IMR-90 (cell line): ENCODE results near the gene CNOT2. TPM values are rescaled to one million over a fixed set of nuclear protein-coding genes. Genes with fewer than 3 reads are reported as not detected.

Source experiments
- ATAC-seq: fragments of 200-7000 bp; cut with Tn5 transposase; 2 replicates; pipeline ENCODE4 v1.9.1; 2020; ENCODE audit warnings: low read depth, mild to moderate bottlenecking, moderate library complexity
- BruUV-seq: library from RNA; stranded (reverse); fragments of 400-500 nt; replicated peaks from 2 replicates; lab custom pipeline; 2021; lab: Mats Ljungman, UMichigan
- CTCF ChIA-PET: fragments of 300-600 bp; formaldehyde crosslinking; extraction: SDS; loops from one replicate; lab custom pipeline; 2021; ENCODE audit warnings: antibody characterized with exemption; lab: Yijun Ruan, JAX
- POLR2A ChIA-PET: fragments of 300-600 bp; sonication (Branson Sonifier 250); formaldehyde crosslinking; loops from one replicate; lab custom pipeline; 2022; ENCODE audit warnings: antibody characterized with exemption; ENCODE audit not compliant: unreplicated experiment; lab: Charles Lee
- DNase-seq: peaks from one replicate; pipeline ENCODE4 v3.0.0; 2013
- H2AFZ ChIP-seq: replicated peaks from 2 replicates; pipeline ENCODE3; 2013; ENCODE audit warnings: low read length, mild to moderate bottlenecking; ENCODE audit not compliant: poor library complexity
- H2AK5ac ChIP-seq: 2 replicates; pipeline ENCODE4 v1.6.1; 2013; ENCODE audit warnings: low read depth, low read length, inconsistent platforms
- H2AK9ac ChIP-seq: replicated peaks from 2 replicates; pipeline ENCODE3; 2013; ENCODE audit warnings: mild to moderate bottlenecking, low read depth, low read length, moderate library complexity; ENCODE audit not compliant: poor library complexity
- H2BK120ac ChIP-seq: 2 replicates; pipeline ENCODE4 v1.6.1; 2013; ENCODE audit warnings: low read depth, low read length, inconsistent platforms
- H2BK15ac ChIP-seq: 3 replicates; pipeline ENCODE4 v1.6.1; 2013; ENCODE audit warnings: low read depth, low read length, inconsistent platforms
- H2BK20ac ChIP-seq: 2 replicates; pipeline ENCODE4 v1.6.1; 2013; ENCODE audit warnings: low read depth, mild to moderate bottlenecking, inconsistent platforms, low read length, moderate library complexity
- H2BK5ac ChIP-seq: 2 replicates; pipeline ENCODE4 v1.6.1; 2013; ENCODE audit warnings: mild to moderate bottlenecking, low read depth, low read length, inconsistent platforms; ENCODE audit not compliant: poor library complexity, severe bottlenecking
- H3K14ac ChIP-seq: replicated peaks from 2 replicates; pipeline ENCODE4 v1.6.1; 2013; ENCODE audit warnings: low read depth, low read length, inconsistent platforms
- H3K18ac ChIP-seq: 2 replicates; pipeline ENCODE4 v1.6.1; 2013; ENCODE audit warnings: low read depth, low read length, control low read depth
- H3K23ac ChIP-seq: 2 replicates; pipeline ENCODE4 v1.6.1; 2013; ENCODE audit warnings: low read depth, low read length, inconsistent platforms
- H3K27ac ChIP-seq: 2 replicates; pipeline ENCODE4 v1.5.1; 2013; ENCODE audit warnings: mild to moderate bottlenecking, control low read depth, low read length; ENCODE audit not compliant: insufficient read depth
- H3K27me3 ChIP-seq: 2 replicates; pipeline ENCODE4 v1.6.1; 2013; ENCODE audit warnings: low read length; ENCODE audit not compliant: control insufficient read depth, insufficient read depth
- H3K36me3 ChIP-seq: 2 replicates; pipeline ENCODE4 v1.6.1; 2013; ENCODE audit warnings: low read length, mixed read lengths; ENCODE audit not compliant: control insufficient read depth, insufficient read depth
- H3K4ac ChIP-seq: 2 replicates; pipeline ENCODE4 v1.6.1; 2013; ENCODE audit warnings: low read depth, low read length, inconsistent platforms
- H3K4me1 ChIP-seq: 2 replicates; pipeline ENCODE4 v1.6.1; 2013; ENCODE audit warnings: low read length, mixed read lengths; ENCODE audit not compliant: control insufficient read depth, insufficient read depth
- H3K4me2 ChIP-seq: 2 replicates; pipeline ENCODE4 v1.6.1; 2013; ENCODE audit warnings: low read depth, mild to moderate bottlenecking, control low read depth, low read length, moderate library complexity
- H3K4me3 ChIP-seq: 2 replicates; pipeline ENCODE4 v1.5.1; 2013; ENCODE audit warnings: low read depth, mild to moderate bottlenecking, control low read depth, low read length, moderate library complexity; ENCODE audit not compliant: insufficient read depth
- H3K56ac ChIP-seq: 2 replicates; pipeline ENCODE4 v1.6.1; 2013; ENCODE audit warnings: low read length, inconsistent platforms; ENCODE audit not compliant: insufficient read depth; ENCODE audit errors: extremely low read depth
- H3K79me1 ChIP-seq, 2 experiments: 2 replicates each; pipeline ENCODE4 v1.6.1; 2013; ENCODE audit warnings: low read length in 2 of 2, inconsistent platforms in 1 of 2, low read depth in 1 of 2
- H3K9ac ChIP-seq: 2 replicates; pipeline ENCODE4 v1.6.1; 2013; ENCODE audit warnings: low read depth, low read length, control low read depth
- H3K9me1 ChIP-seq: 2 replicates; pipeline ENCODE4 v1.6.1; 2013; ENCODE audit warnings: low read length, inconsistent platforms; ENCODE audit not compliant: insufficient read depth
- H3K9me3 ChIP-seq: 2 replicates; pipeline ENCODE4 v1.6.1; 2013; ENCODE audit warnings: low read length; ENCODE audit not compliant: control insufficient read depth, insufficient read depth
- H4K20me1 ChIP-seq: 2 replicates; pipeline ENCODE4 v1.6.1; 2013; ENCODE audit warnings: low read length, inconsistent platforms; ENCODE audit not compliant: insufficient read depth
- H4K5ac ChIP-seq: 2 replicates; pipeline ENCODE4 v1.6.1; 2013; ENCODE audit warnings: mild to moderate bottlenecking, low read depth, low read length, control low read depth
- H4K8ac ChIP-seq, 2 experiments: 2 replicates each; pipeline ENCODE4 v1.6.1; 2013; ENCODE audit warnings: low read depth in 2 of 2, low read length in 2 of 2, control low read depth in 1 of 2, inconsistent platforms in 1 of 2
- H4K91ac ChIP-seq: 2 replicates; pipeline ENCODE4 v1.6.1; 2013; ENCODE audit warnings: low read depth, low read length, inconsistent platforms; ENCODE audit not compliant: insufficient read depth
- CHD1 ChIP-seq: IDR thresholded peaks from 2 replicates; pipeline ENCODE4 v1.6.1; 2012; ENCODE audit warnings: low read depth, low read length, improper control_type of control experiment
- MAFK ChIP-seq: IDR thresholded peaks from 2 replicates; pipeline ENCODE4 v1.6.1; 2012; ENCODE audit warnings: low read depth, low read length, improper control_type of control experiment
- WGBS, 2 experiments: methylation state at CpG; one replicate each; pipeline versions ENCODE4 v1.1.5 to v1.1.7; 2013; ENCODE audit warnings: missing lambda C conversion rate in 2 of 2; ENCODE audit not compliant: insufficient read length in 1 of 2; ENCODE audit errors: extremely low coverage in 2 of 2; 5-methylcytosine and 5-hydroxymethylcytosine counted together
- dilution Hi-C: fragments of 300-500 bp; cut with HindIII; formaldehyde crosslinking; loops from one replicate; pipeline ENCODE4 v1.14.3; 2018; ENCODE audit warnings: low sequenced_read_pairs; ENCODE audit not compliant: unreplicated experiment
- in situ Hi-C: fragments of 300-500 bp; cut with MboI; formaldehyde crosslinking; loops from 3 replicates; pipeline ENCODE4 v1.14.3; 2019; ENCODE audit warnings: low sequenced_read_pairs, inconsistent platforms, mixed read lengths
- intact Hi-C: fragments of 100-400 bp; cut with micrococcal nuclease; formaldehyde crosslinking; loops from 2 replicates; pipeline ENCODE4 v1.10.0; 2022
- polyA plus RNA-seq, 3 experiments: library from polyadenylated mRNA; depleted of rRNA; stranded (reverse); fragments of >200 nt; gene quantifications; 2 replicates each; pipeline ENCODE4 v1.2.3, GENCODE V29; 2012; ENCODE audit warnings: low replicate concordance in 1 of 3
- total RNA-seq: library from RNA; depleted of rRNA; stranded (reverse); fragments of >200 nt; gene quantifications from 2 replicates; pipeline ENCODE4 v1.2.3, GENCODE V29; 2012

Gene CNOT2
- total and polyA plus RNA-seq, 2 of the 4 experiments (the other 2 are of a cell fraction): 63.4 to 159 TPM

DNA sequence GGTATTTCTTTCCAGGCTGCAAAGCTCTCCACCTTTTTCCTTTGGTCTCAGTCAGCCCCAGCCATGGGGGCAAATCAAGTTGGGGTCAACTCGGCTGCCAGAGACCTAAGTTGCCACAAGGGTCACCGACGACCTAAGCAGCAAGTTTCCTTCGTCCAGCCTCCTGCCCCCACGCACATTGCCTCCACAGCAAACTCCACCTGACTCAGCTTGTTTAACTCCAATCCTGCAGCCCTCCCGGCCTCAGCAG lies 122.1 kb downstream of the CNOT2 start:
- no peak overlapping the region for H4K5ac ChIP-seq
- H3K27me3 ChIP-seq: peaks cover 15% of the 10 kb centered on the region; the same call in 1 of the 2 replicates
- H2AK9ac ChIP-seq: no peak overlapping the region
- TF ChIP-seq MAFK (no peak; the same call in 1 of the 2 replicates), CHD1 (no peak)
- no peaks in the 10 kb centered on the region for H3K9me1 ChIP-seq
- ChIA-PET CTCF (no interaction called here), POLR2A (no interaction called here)
- H2AFZ ChIP-seq: peak overlapping the region; percentile 85
- peak overlapping the region; percentile 66 for H3K4me2 ChIP-seq
- no peak for DNase-seq
- H3K4ac ChIP-seq: no peak overlapping the region
- WGBS, 2 experiments: no CpG with 5 or more reads among the region's 6 CpGs
- dilution Hi-C loops: no loop called here
- in situ Hi-C loops: no loop called here
- no TSS peak for BruUV-seq
- no peak overlapping the region for H4K91ac ChIP-seq
- H2BK20ac ChIP-seq: no peak overlapping the region
- no peak overlapping the region for H3K18ac ChIP-seq
- no peak overlapping the region for H3K14ac ChIP-seq
- H3K4me3 ChIP-seq: peak overlapping the region; percentile 85
- H3K79me1 ChIP-seq: no peaks in the 10 kb centered on the region
- H3K23ac ChIP-seq: no peak overlapping the region
- no peak overlapping the region for H2BK5ac ChIP-seq
- no peak for ATAC-seq
- H4K8ac ChIP-seq: no peak overlapping the region
- H3K56ac ChIP-seq: no peak overlapping the region
- H4K20me1 ChIP-seq: no peaks in the 10 kb centered on the region
- H3K9me3 ChIP-seq: no peaks in the 10 kb centered on the region
- H2BK15ac ChIP-seq: no peak overlapping the region
- H3K9ac ChIP-seq: no peak overlapping the region
- intact Hi-C loops: loop anchor here (5.0 kb wide), 1 partner anchor 378 kb away; no protein-coding TSS in a partner anchor
- no peak overlapping the region for H2AK5ac ChIP-seq
- H2BK120ac ChIP-seq: no peak overlapping the region
- no peaks in the 10 kb centered on the region for H3K36me3 ChIP-seq
- H3K27ac ChIP-seq: no peak overlapping the region
- H3K4me1 ChIP-seq: peaks cover 3% of the 10 kb centered on the region; the same call in 1 of the 2 replicates
